NCI-H187 (cell line): ENCODE results near the gene FKBP4.

ENCODE experiments used
- DNase-seq, 2 experiments: peaks; one replicate each; lab custom pipeline; 2025; lab: John Stamatoyannopoulos, UW

The FKBP4 gene

DNA sequence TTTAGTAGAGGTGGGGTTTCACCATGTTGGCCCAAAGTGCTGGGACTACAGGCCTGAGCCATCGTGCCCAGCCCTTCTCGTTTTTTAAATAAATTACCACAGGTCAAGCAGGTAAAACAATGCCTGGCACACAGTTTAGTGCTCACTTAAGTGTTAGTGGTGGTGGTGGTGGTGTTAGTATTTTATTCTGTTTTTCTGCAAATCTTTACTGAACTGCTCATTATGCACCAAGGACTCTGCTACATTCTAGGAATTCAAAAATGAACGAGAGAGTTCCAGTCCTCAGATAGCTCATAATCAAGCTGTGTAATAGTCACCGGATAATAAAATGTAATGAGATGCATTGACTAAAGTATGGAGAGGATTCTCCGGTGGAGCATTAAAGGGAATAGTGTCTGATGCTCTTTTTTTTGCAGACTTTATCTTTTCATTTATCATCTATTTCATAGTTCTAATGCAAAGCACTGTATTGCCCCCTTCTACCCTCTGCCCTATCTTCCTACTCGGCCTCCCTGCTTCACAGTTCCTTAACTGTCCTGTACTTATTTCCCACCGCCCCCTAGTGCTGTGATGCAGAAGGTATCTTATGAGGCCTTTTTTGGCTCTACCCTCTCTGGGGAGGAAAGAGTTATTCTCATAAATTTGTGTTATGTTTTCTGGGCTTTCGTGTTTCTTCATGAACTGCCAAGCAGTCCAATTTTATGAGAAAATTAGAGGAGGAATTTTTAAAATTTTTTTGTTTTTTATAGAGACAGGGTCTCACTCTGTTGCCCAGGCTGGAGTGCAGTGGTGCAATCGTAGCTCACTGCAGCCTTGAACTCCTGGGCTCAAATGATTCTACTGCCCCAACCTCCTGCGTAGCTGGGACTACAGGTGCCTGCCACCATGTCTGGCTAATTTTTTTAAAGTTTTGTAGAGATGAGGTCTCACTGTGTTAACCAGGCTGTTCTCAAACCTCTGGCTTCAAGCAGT is 18.7 kb downstream of the FKBP4 start:
- DNase-seq = no peak

DNA sequence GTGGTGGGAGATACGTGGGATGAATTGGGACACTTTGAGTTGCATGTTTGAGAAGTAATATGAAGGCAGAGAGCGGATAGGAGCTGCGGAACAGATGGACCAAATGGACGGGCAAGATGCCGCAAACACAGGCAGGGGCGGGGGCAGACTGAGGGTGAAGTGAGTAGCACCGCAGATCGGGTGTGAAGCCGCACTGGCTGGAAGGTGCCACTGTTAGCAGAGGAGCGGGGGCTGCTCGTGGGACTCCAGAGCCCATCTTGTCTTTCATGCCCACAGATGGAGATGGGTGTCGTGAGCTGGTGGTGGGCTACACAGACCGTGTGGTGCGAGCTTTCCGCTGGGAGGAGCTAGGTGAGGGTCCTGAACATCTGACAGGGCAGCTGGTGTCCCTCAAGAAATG is 25.0 kb downstream of the FKBP4 start:
- no peak for DNase-seq

DNA sequence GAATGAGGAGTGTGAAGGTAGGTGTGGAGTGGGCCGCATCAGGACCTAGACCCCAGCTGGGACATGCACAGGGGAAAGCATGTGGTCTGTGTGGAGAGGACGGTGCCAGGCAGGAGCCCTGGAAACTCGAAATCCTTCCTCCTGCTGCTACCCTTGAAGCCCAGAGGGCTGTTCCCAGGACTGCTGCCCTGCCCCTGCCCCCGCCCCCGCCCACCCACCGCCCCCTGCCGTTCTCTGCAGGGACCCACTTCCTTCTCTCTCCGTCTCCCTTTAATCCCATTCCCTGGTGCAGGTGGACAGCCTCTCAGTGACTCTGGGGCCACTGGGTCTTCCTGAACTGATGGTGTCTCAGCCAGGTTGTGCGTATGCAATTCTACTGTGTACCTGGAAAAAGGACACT is 25.7 kb downstream of the FKBP4 start:
- DNase-seq = no peak

DNA sequence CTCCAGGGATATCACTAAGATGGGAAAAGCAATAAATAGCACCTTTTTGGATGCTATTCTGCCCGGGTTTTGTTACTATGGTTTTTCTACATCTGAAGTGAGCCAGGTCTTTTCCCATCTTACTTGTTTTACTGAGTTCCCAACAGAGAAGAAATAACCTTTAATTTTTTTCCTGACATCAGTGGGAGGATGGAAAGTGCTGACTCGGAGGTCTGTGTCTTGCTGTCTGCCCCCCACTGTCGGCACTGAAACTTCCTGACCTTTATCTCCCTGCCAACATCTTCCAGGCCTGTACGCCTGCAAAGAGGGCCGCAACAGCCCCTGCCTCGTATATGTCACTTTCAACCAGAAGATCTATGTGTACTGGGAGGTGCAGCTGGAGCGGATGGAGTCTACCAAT is 28.7 kb downstream of the FKBP4 start:
- no peak for DNase-seq

DNA sequence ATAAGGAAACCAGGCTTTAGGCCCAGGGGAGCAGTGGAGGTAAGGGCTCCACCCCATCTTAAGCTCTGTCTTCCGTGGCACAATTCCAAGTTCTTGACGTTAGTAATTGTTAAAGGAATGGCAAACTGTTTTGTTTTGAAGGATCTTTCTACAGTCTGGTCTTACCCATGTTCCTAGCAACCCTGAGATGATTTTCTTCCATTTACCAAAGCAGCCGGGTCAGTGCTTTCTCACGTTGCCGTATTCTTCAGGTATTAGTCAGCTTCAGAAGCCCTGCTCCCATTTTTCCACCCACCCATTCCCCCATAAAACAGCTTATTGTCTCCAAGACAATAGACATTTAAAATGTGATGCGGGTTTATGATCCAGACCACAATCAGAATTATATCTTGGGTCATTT is 29.8 kb downstream of the FKBP4 start:
- DNase-seq = no peak

DNA sequence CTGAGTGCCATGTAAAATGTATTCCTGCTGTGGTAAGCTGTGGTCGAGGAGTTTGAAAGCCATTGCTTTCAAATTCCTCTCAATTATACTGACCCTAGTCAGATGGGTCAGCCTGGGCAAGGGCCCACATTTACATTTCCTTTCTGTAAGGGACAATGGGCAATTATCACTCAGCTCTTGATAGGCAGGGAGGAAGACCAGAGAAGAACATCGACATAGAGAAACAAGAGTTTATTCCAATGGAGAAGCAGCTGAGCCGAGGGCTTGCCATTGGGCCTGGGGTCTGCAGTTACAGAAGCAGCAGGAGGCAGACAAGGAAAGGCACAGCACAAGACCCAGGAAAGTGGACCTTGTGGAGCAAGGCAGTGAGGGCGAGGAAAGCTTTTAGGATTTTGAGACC is 30.4 kb downstream of the FKBP4 start:
- no peak for DNase-seq

DNA sequence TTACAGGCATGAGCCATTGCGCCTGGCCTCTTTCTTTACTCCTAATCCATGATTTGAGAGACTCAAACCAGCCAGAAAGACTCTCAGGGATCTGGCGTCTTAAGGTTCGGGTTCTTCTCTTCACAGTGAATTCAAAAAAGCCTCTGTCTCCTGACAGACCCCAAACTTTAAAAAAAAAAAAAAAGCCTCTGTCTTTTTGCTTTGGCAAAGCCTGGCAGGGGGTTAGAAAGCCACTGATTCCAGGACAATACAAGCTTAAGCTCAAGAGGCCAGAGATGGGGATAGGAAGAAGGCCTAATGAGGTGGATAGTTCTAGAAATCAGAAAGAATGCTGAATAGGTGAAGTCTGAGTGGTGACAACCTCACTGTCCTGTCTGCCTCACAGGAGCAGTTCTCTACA is 31.3 kb downstream of the FKBP4 start:
- DNase-seq = no peak

DNA sequence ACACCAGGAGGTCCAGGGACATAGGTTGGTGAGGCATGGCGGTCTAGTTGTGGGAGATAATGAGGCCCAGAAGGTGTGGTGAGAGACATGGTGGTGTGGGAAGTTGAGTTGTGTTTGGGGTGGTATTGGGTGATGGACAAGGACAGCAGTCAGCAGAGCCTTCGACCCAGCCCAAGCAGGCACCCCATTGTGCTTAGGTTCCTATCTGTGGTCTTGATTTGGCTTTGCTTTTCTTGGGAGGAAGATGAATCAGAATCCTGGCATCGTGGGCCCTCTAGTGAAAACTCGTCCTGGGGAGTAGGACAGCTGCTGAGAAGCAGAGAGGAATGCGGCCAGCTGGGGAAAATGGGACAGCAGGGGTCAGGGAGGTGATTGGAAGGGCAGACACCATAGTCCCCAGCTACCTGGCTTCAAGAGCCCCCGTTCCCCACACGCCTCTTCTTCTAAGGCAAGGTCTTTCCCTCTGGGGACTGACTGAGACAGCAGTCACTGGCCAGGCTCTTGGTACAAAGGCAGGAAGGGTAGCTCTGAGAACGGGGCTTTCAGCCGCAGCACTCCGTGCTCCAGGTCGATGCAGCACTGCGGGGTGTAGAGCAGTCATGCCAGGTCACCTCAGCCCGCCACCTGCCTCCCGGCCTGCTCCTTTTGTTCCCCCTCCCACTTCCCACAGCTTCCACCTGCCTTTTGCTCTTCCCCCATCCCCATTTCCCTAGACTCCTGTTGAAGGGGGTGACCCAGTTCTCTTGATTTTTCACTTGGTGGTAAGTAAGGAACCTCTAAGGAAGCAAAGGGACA is 32.1 kb downstream of the FKBP4 start:
- no peak for DNase-seq

DNA sequence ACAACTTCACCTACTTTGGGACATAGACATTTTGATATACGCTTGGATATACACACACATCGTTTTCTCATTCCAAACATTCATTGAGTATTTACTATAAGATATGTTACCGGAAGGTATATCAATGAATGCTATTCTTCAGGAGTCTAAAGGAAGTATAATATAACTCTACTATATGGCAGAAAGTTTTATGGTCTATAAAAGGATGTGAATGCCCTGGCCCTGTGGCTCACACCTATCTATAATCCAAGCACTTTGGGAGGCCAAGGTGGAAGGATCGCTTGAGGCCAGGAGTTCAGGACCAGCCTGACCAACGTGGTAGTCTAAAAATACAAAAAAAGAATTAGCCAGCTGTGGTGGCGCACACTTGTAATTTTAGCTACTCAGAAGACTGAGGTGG is 34.5 kb downstream of the FKBP4 start:
- no peak for DNase-seq

DNA sequence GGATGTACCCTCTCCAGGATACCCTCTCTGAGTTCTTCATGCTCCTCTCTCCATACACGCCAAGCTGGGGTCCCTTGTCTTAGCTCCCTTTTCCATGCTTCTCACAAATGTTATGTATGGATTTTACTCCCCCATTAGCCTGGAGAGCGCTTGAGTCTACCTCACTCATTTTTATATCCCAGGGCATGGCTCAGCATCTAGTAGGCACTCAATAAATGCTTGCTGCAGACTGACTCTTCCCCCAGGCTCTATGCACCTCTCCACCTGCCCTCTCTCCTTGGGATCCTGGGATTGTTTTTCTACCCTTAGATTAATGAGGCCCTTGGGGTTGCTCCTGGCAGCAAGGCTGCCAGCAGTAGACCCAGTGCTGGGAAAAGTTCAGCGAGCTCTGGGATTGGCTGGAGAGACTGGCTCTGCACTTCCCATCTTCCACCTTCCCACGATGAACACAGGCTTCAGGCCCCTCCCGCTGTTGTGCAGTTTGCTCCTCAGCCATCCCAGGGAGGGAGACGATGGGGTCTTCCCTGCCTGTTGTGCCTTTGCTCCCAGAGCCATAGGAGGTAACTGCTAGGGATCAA is 37.9 kb downstream of the FKBP4 start:
- DNase-seq = no peak

DNA sequence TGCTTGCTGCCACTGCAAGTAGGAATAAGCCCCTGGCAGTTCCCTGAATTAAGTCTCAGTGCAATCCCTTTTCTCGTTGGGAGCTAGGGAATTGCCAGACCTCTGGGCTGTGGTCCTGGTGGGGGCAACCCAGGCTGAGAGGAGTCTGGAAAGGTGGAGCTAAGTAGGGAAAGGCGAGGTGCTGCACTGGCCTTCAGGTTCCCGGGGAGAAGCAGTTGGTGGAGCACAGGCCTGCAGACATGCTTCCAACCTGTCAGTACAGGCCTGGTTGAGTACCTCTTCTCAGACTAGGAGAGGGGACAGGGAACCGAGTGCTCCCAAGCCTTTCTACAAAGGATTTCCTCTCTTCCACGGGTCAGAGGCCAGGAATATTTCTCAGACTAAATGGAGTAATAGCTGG is 38.6 kb downstream of the FKBP4 start:
- DNase-seq = no peak

DNA sequence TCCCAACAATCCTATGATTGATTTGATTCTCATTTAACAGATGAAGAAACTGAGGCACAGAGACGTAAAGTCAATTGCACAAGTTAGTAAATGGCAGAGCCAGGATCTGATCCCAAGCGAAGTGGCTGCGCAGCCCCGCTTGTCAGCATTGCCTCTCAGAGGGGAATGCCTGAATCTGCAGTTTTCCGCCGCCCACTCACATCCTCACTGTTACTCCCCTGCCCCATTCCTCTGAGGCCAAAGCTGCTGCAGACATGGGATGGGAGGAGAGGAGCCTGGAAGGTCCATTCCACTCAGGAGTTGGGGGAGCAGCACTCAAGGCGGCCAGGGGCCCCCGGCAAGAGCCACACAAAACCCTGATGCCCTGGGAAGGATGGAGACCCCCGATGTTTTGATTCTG is 39.0 kb downstream of the FKBP4 start:
- DNase-seq = no peak

DNA sequence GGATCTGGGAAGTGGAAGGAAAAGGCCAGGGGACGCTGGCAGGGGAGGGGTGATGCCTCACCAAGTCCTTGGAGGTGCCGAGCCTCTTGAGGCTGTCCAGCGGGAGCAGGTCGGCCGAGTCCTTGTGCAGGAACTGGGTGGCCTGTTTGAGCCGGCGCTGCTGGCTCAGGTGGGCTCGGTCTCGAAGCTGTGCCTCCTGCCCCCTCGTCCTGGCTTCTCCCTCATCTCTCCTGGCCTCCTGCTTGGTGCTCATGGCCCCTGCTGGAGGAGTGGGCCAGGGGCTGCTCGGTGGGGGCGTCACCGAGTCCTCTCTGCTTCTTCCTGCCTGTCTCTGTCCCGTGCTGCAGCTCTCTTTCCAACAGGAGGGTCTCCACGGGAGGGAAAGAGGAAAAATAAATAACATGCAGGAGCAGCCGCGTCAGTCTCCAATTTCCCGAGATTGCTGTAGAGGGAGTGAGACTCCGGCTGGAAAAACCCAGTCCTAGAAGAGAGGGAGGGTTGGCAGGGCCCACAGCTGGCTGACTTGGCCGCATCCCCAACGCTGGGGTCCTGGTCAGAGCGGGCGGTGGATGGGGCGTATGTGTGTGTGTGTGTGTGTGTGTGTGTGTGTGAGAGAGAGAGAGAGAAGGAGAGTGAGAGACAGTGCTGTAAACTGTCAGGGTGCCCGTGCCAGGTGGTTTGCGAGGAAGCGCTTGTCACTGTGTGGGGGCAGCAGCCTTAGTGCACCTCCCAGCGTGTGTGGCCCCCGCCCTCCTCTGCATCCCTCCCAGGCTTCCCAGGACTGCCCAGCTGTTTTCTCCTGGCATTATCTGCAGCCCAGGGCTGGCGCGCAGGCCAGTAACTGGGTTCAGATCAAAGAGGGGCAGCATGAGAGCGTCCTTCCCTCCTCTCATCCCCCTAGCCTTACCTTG is 40.1 kb downstream of the FKBP4 start, which contains the start of gene NRIP2:
Gene NRIP2 (minus strand): TSS at position 455 of the 911 bp plus-strand sequence. CDS start 52 bp downstream, at position 403.
- no peak for DNase-seq

DNA sequence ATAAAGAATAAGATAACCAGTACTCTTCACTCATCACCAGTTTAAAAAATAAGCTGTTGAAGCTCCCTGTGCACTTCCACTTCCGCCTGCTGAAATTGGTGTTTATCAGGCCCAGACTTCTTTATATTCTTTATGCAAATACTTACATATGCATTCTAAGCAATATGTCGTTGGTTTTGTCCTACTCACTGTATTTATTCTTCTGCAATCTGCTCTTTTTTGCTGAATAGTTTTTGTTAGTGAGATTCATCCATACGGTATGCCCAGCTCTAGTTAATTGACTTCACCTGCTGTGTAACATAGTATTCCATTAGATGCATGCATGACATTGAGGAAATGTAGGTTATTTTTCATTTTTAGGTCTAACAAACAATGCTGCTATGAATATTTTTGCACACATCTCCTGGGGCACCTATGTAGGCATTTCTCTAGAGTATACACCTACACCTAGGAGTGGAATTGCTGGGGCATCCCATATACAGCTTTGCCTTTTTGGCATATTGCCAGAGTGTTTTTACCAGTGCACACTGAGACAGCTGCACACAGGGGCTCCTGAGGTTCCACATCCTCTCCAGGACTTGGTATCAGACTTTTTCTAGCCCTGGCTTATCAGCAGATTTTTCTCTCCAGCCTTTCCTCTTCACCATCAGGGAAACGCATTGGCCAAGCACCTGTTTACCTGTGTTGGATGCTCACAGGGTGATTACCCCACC is 41.1 kb downstream of the FKBP4 start:
- DNase-seq = no peak

DNA sequence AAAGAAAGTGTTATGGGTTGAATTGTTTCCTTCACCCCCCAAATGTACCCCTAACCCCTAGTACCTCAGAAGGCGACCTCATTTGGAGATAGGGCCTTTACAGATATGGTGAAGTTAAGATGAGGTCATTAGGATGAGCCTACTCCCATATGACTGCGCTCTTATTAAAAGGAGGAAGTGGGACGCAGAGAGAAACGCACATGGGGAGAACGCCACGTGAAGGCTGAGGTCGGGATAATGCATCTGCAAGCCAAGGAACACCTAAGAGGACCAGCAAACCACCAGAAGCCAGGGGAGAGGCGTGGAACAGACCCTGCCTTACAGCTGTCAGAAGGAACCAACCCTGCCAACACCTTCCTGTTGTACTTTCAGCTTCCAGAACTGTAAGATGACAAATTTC is 41.8 kb downstream of the FKBP4 start:
- no peak for DNase-seq

DNA sequence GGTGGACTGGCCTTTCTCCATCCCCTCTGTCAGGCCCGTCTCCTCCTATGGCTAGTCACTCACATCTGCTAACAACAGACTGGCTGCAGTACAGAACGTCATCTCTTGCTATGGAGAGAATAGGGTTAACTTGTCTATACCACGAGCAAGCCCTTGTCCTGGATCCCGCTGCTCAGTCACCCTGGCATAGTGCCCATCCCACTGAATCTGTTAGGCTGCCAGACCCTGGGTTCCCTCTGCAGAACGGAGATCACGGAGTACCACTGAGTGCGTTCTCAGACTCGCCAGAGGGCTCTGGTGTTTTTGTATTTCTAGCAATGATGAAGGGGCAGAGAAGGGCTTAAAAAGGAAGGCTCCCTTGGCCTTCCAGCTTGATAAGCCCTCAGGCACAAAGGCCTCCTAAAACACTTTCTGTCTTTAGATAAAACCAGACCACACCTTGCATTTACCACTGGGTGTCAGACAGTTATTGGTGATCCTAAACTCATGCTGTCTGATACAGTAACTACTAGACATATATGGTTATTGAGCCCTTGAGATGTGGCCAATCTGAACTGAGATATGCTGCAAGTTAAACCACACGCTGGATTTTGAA is 46.4 kb downstream of the FKBP4 start:
- no peak for DNase-seq

DNA sequence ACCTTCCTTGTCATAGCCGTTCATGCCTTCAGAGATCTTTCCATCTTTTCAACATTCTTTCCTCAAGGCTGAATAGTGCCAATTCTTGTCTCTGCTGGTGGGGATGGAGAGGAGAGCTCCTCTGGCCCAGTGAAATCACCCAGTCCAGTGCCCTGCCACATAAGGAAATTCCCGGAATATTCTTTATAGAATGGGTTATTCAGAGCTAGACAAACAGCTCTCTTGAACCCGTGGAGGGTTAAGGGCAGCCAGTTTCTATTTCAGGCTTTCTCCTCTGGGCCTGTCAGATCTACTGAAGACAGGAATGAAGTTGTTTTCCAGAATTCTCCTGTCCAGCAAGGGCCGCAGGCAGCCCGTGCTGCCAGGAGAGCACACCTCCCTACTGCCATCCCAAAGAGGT is 48.2 kb downstream of the FKBP4 start:
- DNase-seq = no peak

DNA sequence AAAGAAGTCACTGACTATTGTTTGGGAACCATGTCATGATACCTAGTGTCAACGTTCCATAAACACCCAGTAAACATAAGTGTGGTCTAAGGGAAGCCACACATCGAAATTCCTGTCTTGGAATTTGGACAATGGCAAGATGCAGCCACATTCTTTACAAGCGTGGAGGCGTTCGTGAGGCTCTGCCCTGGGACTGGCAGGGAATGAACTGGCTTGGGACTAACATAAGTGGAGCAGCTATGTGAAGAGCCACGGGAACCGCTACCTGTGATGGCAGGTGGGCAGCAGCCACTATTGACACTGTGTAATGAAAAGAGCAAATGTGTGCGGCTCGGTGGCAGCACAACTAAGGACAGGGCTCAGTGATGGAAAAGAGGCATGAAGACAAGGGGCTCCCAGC is 50.0 kb downstream of the FKBP4 start:
- DNase-seq = no peak

DNA sequence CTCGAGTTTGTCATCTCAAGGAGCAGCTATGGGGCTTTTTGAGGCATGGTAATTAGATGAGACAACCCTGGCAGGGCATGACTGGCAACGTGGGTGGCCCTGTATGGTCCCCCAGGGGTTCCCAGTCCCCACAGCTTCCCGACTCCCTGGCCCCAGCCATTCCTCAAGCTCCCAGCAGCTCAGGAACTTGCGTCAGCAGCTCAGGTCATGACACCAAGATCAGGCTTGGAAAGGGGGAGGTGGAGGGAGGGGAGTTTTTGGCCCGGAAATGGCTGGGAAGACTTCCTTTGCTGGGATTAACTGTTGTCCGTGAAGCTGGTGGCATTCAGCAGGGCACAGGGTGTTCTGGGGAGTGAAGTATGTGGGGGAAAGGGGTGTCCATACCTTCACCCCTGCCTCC is 50.5 kb downstream of the FKBP4 start:
- DNase-seq = no peak

DNA sequence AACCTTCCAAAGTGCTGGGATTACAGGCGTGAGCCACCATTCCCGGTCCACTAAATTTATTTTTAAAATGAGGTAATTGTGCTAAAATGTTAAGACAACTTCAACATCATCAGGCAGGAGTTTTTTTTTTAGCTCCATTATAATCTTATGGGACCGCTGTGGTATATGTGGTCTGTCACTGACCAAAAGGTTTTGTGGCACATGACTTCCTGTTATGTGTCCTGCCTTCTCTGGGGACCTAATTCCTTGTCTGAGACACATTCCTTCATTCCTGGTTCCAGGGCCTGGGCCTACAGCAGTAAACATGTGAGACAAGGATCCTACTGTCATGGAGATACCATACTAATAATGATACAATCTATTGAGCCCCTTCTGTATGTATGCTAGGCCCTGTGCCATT is 57.2 kb downstream of the FKBP4 start:
- DNase-seq = no peak

DNA sequence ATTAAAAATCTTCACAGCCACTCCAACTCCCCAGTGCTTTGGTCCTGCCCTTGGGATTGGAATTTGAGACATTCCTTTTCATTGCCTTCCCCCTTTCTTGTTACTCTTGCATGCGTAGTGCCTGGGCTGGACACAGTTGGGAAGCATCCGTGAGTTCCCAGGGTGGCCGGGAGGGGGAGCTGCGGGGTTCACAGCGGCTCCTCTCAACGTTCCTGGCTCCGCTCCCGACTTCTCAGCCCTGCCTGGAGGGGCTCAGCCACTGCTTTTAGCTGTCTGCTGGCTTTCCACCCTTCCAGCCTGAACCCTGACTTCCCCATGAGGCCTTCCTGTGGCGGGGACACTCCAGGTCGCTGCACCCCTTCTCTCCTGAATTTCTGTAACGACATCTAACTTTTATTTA is 58.9 kb downstream of the FKBP4 start:
- peak in 1 of 2 experiments; percentile 17 for DNase-seq
